H1 (cell line): ENCODE data around the gene APBB3. TPM values are rescaled to one million over a fixed set of nuclear protein-coding genes. Genes with fewer than 3 reads are reported as not detected.

Experiments
- BACH1 ChIP-seq: IDR thresholded peaks from 2 replicates; pipeline ENCODE4 v1.6.1; 2012; ENCODE audit warnings: low read length, improper control_type of control experiment
- BCL11A ChIP-seq, 2 experiments: IDR thresholded peaks; one replicate each; pipeline ENCODE4 v1.6.1; 2011; ENCODE audit warnings: low read depth in 2 of 2, low read length in 2 of 2, mild to moderate bottlenecking in 2 of 2
- CBX5 ChIP-seq: fragments of 300-800, 300-1000 bp; sonication (generic); IDR thresholded peaks from 2 replicates; pipeline ENCODE4 v1.7.1; 2016; ENCODE audit warnings: antibody characterized with exemption, low read length, low read depth
- EZH2 ChIP-seq: fragments of 200-600 bp; sonication (generic); IDR thresholded peaks from 2 replicates; pipeline ENCODE4 v1.7.1; 2012; ENCODE audit warnings: low read depth, mild to moderate bottlenecking, moderate library complexity, low read length, inconsistent platforms; ENCODE audit not compliant: severe bottlenecking
- GABPA ChIP-seq: IDR thresholded peaks from 2 replicates; pipeline ENCODE4 v1.6.1; 2011; ENCODE audit warnings: mild to moderate bottlenecking, low read length, moderate library complexity, borderline replicate concordance; ENCODE audit not compliant: insufficient read depth
- HDAC2 ChIP-seq, 2 experiments: fragments of 300-600 bp in 1 of 2; sonication (generic) in 1 of 2; IDR thresholded peaks; 2 replicates each; pipeline ENCODE4 v1.6.1; 2011 to 2012; ENCODE audit warnings: low read depth in 2 of 2, low read length in 2 of 2, mild to moderate bottlenecking in 2 of 2, moderate library complexity in 2 of 2, borderline replicate concordance in 1 of 2, inconsistent platforms in 1 of 2
- JUN ChIP-seq: IDR thresholded peaks from 2 replicates; pipeline ENCODE4 v1.6.1; 2011; ENCODE audit warnings: low read depth, mild to moderate bottlenecking, improper control_type of control experiment, low read length
- JUND ChIP-seq: IDR thresholded peaks from 2 replicates; pipeline ENCODE4 v1.6.1; 2011; ENCODE audit warnings: mild to moderate bottlenecking, improper control_type of control experiment, low read length
- KDM4A ChIP-seq: IDR thresholded peaks from one replicate; pipeline ENCODE4 v1.7.1; 2012; ENCODE audit warnings: low read depth, mild to moderate bottlenecking, moderate library complexity, low read length, inconsistent platforms; ENCODE audit not compliant: severe bottlenecking
- NANOG ChIP-seq: IDR thresholded peaks from 2 replicates; pipeline ENCODE4 v1.6.1; 2011; ENCODE audit warnings: low read length, low read depth, mild to moderate bottlenecking, inconsistent platforms; ENCODE audit not compliant: insufficient read depth, poor library complexity, severe bottlenecking
- PHF8 ChIP-seq: fragments of 200-600 bp; sonication (generic); conservative IDR thresholded peaks from 2 replicates; pipeline ENCODE4 v1.7.1; 2012; ENCODE audit warnings: low read depth, mild to moderate bottlenecking, inconsistent platforms, low read length, moderate library complexity
- RNF2 ChIP-seq: fragments of 200-900, 300-1000 bp; sonication (generic); IDR thresholded peaks from 2 replicates; pipeline ENCODE4 v1.7.1; 2016; ENCODE audit warnings: borderline replicate concordance, low read depth, mild to moderate bottlenecking, antibody characterized with exemption, low read length; ENCODE audit not compliant: poor library complexity, severe bottlenecking; ENCODE audit errors: missing control alignments
- SIN3A ChIP-seq, 2 experiments: IDR thresholded peaks in 1 of 2; conservative IDR thresholded peaks in 1 of 2; 2 replicates each; pipeline ENCODE4 v1.6.1; 2011 to 2012; ENCODE audit warnings: low read length in 2 of 2, improper control_type of control experiment in 1 of 2, low read depth in 1 of 2, mild to moderate bottlenecking in 1 of 2
- SP1 ChIP-seq: IDR thresholded peaks from 2 replicates; pipeline ENCODE4 v1.6.1; 2011; ENCODE audit warnings: low read depth, low read length
- SP2 ChIP-seq: IDR thresholded peaks from 2 replicates; pipeline ENCODE4 v1.6.1; 2012; ENCODE audit warnings: mild to moderate bottlenecking, low read length, inconsistent platforms
- TAF1 ChIP-seq: IDR thresholded peaks from 2 replicates; pipeline ENCODE4 v1.6.1; 2011; ENCODE audit warnings: mild to moderate bottlenecking, low read depth, low read length
- TAF7 ChIP-seq: optimal IDR thresholded peaks from 2 replicates; pipeline ENCODE3; 2011; ENCODE audit warnings: low read depth, mild to moderate bottlenecking, inconsistent platforms, low read length, moderate library complexity, borderline replicate concordance
- TBP ChIP-seq: IDR thresholded peaks from 2 replicates; pipeline ENCODE4 v1.6.1; 2011; ENCODE audit warnings: low read depth, low read length, improper control_type of control experiment
- TCF12 ChIP-seq: IDR thresholded peaks from 2 replicates; pipeline ENCODE4 v1.6.1; 2011; ENCODE audit warnings: low read depth, mild to moderate bottlenecking, low read length
- YY1 ChIP-seq: IDR thresholded peaks from 2 replicates; pipeline ENCODE4 v1.6.1; 2011; ENCODE audit warnings: low read depth, mild to moderate bottlenecking, low read length
- ZNF274 ChIP-seq: IDR thresholded peaks from 2 replicates; pipeline ENCODE4 v1.7.0; 2012; ENCODE audit warnings: low read length, borderline replicate concordance; ENCODE audit errors: extremely low read depth
- polyA plus RNA-seq, 7 experiments: library from polyadenylated mRNA; depleted of rRNA in 3 of 7; stranded (reverse) in 5 of 7; unstranded in 2 of 7; fragments of >200 nt in 5 of 7; fragments of 200-250 nt in 2 of 7; gene quantifications; 1 replicate in 5 of 7; 2 replicates in 1 of 7; 4 replicates in 1 of 7; pipeline versions ENCODE4 v1.2.1 to v1.2.3, GENCODE V29; 2011 to 2013; ENCODE audit warnings: missing spikeins in 2 of 7, mixed read lengths in 2 of 7
- total RNA-seq: library from RNA; stranded (reverse); fragmentation: NEBNext Ultra II Directional; extraction: Animal tissue kit (Norgen Biotek cat#: 25700); gene quantifications from 2 replicates; pipeline ENCODE4 v1.2.1, GENCODE V29; 2021
- TF ChIP-seq, protein P1 (sequence below): IDR thresholded peaks from 2 replicates; pipeline ENCODE4 v1.6.1; 2011; ENCODE audit warnings: low read length, improper control_type of control experiment

APBB3 gene
- total and polyA plus RNA-seq, 2 of the 8 experiments (the other 6 are each of a cell fraction or from before 2014, with no cell fraction given) = 16.0 to 21.9 TPM

DNA sequence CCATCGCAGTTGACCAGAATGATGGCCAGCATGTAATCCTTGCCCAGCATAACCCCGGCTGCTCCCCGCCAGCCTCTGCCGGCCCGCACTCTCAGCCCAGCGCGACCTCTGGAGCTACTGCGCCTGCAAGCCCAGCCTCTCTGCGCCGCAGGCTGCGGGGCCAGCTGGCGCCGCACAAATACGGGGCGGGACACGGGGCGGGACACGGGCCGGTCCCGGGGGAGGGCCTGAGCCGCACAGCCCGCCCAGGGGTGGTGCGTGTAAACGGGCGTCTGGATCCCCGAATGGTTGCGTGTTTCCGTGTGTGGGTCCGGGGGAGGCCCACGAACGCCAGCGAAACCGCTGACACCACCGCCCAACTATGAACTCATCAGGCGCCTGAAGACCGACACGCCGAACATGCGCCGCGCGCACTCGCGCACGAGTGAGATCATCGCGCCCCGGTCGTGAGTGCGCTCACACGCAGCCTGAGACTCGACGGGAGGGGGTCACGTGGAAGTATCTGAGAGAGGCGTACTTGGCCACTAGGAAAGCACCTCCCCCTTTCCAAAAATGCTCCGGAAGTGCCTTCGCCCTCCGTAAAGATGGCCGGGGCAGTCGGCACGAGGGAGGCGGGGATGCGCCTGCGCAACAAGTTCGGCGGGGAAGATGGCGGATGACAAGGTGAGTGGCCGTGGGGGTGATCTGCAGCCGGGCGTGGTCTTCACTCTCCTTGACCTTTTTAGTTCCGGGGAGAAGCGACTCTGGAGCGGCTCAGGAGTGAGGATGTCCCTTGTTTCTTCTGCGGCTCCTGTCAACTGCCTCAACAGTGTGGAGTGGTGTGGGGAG lies at the start of gene APBB3, which contains the start of gene SLC35A4 (continued):
- TF ChIP-seq, protein P1, sequence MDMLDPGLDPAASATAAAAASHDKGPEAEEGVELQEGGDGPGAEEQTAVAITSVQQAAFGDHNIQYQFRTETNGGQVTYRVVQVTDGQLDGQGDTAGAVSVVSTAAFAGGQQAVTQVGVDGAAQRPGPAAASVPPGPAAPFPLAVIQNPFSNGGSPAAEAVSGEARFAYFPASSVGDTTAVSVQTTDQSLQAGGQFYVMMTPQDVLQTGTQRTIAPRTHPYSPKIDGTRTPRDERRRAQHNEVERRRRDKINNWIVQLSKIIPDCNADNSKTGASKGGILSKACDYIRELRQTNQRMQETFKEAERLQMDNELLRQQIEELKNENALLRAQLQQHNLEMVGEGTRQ = peak; percentile 68
- TF ChIP-seq TAF7 (peak; percentile 38), SP1 (peak; percentile 10; the same call in 1 of the 2 replicates), TAF1 (peak; percentile 67), BACH1 (peak; percentile 99), KDM4A (peak; percentile 96), HDAC2 (IDR thresholded peaks at IDR 0.05; ENCODE audit: borderline replicate concordance in 1 of 2, low read depth in 2 of 2, low read length in 2 of 2) (peak; percentile 100), BCL11A (IDR thresholded peaks at IDR 0.05; ENCODE audit: low read depth in 2 of 2, low read length in 2 of 2) (no peak), RNF2 (no peak), PHF8 (peak; percentile 82), TBP (peak; percentile 74), CBX5 (no peak), JUND (0 out of 2 replicates have a peak, but pooled peaks have one; percentile 17), NANOG (no peak), SIN3A (conservative IDR thresholded peaks at IDR 0.05 in 1 of 2, IDR thresholded peaks at IDR 0.05 in 1 of 2; ENCODE audit: low read depth in 1 of 2, low read length in 2 of 2) (peak; percentile 20 to 54; a peak in 2 of 4 replicates), YY1 (peak; percentile 97), SP2 (no peak), JUN (no peak), ZNF274 (no peak), EZH2 (no peak), TCF12 (no peak), GABPA (no peak)
